Suprapubic skin (tissue), 3 donors: ENCODE results near the gene GCNT2.

Experiments used
- POLR2A ChIP-seq, 2 donors: fragments of 450-650 bp; IDR thresholded peaks; one replicate each; pipeline ENCODE4 v1.6.1; 2017; ENCODE audit warnings: antibody characterized with exemption in 2 of 2, mild to moderate bottlenecking in 2 of 2, moderate library complexity in 2 of 2
- TF ChIP-seq, protein P1 (sequence below), 2 donors: fragments of 200-600 bp in 1 of 2; fragments of 450-650 bp in 1 of 2; sonication (generic) in 1 of 2; IDR thresholded peaks; one replicate each; pipeline ENCODE4 v1.5.1; 2016 to 2019; ENCODE audit warnings: antibody characterized with exemption in 2 of 2, mild to moderate bottlenecking in 1 of 2, moderate library complexity in 1 of 2

DNA sequence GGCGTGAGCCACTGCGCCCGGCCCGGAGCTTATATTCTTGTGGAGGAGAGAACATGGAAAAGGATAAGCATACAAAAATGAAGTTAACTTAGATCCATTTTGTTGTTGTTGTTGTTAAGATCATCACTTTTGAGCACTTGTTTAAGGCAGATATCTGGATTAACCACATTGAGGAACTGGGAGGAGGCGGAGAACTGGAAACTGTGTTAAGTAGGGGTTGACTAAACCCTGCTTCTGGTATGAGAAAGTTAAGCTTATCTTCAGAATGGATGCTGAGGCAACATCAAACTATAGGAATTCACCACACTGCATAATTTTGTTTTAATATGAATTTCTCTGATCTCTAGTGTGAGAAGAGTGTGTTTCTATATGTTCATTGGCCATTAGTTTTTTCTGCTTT lies 57.6 kb downstream of the GCNT2 start:
- TF ChIP-seq, protein P1, sequence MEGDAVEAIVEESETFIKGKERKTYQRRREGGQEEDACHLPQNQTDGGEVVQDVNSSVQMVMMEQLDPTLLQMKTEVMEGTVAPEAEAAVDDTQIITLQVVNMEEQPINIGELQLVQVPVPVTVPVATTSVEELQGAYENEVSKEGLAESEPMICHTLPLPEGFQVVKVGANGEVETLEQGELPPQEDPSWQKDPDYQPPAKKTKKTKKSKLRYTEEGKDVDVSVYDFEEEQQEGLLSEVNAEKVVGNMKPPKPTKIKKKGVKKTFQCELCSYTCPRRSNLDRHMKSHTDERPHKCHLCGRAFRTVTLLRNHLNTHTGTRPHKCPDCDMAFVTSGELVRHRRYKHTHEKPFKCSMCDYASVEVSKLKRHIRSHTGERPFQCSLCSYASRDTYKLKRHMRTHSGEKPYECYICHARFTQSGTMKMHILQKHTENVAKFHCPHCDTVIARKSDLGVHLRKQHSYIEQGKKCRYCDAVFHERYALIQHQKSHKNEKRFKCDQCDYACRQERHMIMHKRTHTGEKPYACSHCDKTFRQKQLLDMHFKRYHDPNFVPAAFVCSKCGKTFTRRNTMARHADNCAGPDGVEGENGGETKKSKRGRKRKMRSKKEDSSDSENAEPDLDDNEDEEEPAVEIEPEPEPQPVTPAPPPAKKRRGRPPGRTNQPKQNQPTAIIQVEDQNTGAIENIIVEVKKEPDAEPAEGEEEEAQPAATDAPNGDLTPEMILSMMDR (IDR thresholded peaks at IDR 0.05) = no peak
- TF ChIP-seq POLR2A (IDR thresholded peaks at IDR 0.05) = no peak
